NCI-H1694 treated with DMSO at 0.1 percent for 48 hours (cell line): ENCODE results near the gene TBC1D16.
"Not testable (repeated sequence)": the region's sequence is repeated elsewhere in the genome, so short reads cannot be mapped to it uniquely, and the experiment has no call there.

Experiments
- DNase-seq: peaks from one replicate; lab custom pipeline; 2025; lab: John Stamatoyannopoulos, UW

TBC1D16 gene

DNA sequence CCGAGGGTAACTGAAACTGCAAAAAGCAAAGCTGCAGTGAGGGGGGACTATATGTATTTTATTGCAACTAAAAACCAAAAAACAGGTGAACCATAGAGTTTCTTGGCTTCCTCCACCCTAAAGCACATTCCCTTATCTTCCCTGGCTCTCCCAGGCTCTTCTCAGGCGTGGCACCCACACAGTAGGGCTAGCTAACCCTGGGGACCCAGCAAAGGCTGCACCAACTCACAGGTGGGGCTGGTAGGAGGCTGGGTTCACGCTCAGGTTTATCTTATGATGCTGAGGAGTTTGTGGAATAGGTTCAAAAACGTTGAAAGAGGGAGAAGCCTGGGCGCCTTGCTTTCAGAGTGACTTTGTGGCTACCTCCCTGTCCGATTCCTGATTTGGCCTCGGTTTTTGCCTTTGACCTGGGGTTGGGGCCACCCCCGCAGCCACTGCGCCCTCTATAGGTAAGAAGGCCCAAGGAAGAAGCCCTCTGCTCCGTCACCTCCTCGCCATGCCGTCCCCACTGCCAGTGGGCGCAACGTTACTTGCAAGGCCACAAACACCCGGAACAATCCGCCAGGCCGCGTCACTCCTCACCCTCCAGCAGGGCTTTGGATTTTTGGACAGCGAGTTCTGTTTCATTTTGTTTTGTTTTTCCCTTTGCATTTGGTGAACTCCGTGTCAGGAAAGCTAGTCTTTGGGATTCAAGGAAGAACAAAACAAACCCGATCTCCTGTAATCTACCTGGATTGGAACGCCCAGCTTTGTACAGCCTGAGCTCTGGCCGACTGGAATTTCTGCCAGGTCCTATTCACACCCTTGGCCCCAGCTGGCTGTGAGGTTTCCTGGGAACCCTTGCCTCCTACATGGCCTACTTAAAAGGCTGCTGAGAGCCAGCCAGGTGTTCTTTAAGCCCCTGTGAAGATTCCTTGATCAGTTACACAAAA is 60.8 kb downstream of the TBC1D16 start:
- no peak for DNase-seq

DNA sequence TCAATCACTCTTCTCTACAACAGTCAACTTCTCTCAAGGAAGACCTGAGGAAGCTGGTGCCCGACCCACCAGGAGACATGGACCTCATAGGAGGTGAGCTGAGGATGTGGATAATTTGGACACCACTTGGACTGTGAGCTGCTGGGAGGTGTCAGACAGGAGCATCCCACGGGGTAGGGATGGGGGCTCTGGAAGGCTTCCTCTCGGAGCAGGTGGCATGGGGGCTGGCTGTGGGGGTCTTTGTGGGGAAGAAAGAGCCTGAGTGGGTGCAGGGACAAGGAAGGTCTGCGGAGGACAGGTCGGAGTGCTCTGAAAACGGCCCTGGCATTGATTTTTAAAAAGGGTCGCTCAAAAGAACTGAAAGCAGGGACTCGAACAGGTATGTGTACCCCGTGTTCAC is 64.0 kb downstream of the TBC1D16 start:
- no peak for DNase-seq

DNA sequence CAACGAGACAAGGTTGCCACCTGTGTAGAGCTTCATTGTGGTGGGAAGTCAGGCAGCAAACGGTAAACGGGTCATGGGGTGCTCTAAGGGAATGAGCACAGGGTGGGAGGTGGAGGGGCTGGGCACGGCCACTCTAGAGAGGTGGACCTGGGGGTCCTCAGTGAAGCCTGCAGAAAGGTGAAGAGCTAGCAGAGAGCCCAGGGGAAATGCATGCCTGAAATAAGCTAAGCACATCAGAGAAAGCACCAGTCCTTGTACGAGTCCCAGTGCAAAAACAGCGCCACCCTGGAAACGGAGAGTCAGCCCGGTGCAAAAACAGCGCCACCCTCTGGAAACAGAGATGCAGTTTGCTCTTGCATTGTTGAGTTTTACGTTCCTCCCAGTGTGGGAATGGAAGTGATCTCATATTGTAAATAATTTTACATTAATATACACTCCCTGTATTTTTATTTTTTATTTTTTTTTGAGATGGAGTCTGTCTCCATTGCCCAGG is 65.0 kb downstream of the TBC1D16 start:
- DNase-seq: peak; percentile 89

DNA sequence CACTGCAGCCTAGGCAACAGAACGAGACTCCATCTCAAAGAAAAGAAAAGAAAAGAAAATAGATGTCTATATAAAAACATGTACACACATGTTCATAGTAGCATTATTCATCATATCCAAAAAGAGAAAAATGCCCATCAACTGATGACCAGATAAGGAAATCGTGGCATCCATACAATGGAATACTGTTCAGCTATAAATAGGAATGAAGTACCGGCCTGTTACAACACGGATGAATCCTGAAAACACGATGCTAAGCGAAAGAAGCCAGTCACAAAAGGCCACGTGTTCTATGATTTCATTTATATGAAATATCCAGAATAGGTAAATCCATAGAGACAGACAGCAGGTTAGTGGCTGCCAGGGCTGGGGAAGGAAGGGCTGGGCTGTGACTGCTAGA is 65.8 kb downstream of the TBC1D16 start:
- no peak for DNase-seq

DNA sequence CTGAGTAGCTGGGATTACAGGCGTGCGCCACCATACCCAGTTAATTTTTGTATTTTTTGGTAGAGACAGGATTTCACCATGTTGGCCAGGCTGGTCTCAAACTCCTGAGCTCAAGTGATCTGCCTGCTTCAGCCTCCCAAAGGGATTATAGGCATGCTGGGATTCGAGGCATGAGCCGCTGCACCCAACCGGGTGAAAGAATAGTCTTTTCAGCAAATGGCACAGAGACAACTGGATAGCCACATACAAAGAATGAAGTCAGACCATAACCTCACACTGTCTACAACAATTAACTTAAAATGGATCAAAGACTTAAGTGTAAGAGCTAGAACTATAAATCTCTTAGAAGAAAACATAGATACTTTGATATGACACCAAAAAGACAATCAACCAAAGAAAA is 67.6 kb downstream of the TBC1D16 start:
- DNase-seq: no peak

DNA sequence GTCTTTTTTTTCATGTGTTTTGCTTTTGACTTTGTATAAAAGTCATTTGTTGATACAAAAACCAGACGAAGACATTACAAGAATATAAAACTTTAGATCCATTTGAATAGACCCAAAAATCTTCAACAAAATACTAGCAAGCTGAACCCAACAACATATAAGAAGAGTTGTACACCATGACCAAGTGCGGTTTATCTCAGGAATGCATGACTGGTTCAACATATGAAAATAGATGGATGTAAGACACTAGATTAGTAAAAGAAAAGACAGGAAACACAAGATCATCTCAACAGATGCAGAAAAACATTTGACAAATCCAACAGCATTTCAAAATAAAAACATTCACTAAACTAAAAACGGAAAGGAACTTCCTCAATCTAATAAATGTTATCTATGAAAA is 69.0 kb downstream of the TBC1D16 start:
- no peak for DNase-seq

DNA sequence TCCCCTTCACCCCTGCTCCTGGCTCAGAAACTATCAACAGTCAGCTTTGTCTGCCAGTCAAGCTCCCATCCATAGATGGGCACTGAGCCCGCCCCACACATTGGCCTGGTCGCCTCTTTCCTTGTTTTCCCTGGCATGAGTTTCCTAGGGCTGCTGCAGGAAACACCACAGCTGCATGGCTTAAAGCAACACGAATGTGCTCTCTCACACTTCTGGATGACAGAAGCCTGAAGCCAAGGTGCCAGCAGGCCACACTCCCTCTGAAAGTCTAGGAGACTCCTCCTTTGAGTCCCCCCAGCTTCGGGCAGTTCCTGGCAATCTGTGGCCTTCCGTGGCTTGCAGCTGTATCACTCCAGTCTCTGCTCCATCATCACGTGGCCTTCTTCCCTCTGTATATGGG is 69.9 kb downstream of the TBC1D16 start:
- DNase-seq: no peak

DNA sequence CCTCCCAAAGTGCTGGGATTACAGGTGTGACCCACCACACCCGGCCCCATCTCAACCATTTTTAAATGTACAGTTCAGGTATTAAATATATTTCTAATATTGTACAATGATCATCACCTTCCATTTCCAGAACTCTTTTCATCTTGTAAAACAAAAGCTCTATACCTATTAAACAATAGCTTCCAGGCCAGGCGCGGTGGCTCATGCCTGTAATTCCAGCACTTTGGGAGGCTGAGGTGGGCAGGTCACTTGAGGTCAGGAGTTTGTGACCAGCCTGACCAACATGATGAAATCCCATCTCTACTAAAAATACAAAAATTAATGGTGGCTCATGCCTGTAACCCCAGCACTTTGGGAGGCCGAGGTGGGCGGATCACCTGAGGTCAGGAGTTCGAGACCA is 73.2 kb downstream of the TBC1D16 start:
- DNase-seq: not testable (repeated sequence)

DNA sequence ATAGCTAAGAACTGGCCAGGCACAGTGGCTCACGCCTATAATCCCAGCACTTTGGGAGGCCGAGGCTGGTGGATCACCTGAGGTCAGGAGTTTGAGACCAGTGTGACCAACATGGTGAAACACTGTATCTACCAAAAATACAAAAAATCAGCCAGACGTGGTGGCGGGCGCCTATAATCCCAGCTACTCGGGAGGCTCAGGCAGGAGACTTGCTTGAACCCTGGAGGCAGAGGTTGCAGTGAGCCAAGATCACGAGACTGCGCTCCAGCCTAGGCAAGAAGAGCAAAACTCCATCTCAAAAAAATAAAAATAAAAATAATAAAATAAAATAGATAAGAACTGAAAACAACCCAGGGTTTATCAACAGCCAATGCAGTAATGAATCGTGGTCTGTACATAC is 74.1 kb downstream of the TBC1D16 start:
- not testable (repeated sequence) for DNase-seq

DNA sequence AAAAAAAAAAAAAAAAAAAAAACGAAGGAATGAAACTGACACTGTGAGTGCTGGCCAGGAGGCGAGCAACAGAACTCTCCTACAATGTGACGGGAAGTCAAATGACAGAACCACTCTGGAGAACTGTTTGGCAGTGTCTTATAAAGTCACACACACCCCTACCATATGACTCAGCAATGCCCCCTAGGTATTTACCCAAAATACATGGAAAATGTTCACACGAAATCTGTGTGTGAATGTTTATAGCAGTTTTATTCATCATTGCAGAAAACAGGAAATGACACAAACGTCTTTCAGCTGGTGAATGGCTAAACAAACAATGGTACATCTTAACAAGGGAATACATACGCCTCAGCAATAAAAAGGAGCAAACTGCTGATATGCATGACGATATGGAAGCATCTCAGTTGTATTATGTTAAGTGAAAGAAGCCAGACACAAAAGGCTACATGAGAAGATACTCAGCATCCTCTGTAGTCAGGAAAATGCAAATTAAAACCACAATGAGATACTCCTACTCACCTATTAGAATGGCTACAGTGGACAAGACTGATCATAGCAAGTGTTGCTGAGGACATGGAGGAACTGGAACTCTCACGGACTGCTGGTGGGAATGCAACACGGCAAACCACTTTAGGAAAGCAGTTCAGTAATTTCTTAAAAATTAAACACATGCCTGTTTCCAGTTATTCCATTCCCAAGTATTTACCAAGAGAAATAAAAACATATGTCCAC is 74.7 kb downstream of the TBC1D16 start:
- DNase-seq: no peak

DNA sequence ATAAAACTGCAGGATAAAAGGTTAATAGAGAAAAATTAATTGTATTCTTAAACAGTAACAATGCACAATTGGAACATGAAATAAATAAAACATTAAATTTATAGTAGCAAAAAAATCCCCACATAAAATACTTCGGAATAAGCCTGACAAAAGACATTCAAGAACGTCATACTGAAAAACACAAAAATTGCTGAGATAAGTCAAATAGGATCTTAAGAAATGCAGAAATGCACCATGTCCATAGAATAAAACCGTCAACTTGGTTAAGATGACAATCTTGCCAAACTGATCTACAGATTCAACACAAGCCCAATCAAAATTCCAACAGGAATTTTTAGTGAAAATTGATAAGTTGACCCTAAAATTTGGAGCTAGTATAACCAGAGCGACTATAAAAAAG is 76.6 kb downstream of the TBC1D16 start:
- DNase-seq: no peak

DNA sequence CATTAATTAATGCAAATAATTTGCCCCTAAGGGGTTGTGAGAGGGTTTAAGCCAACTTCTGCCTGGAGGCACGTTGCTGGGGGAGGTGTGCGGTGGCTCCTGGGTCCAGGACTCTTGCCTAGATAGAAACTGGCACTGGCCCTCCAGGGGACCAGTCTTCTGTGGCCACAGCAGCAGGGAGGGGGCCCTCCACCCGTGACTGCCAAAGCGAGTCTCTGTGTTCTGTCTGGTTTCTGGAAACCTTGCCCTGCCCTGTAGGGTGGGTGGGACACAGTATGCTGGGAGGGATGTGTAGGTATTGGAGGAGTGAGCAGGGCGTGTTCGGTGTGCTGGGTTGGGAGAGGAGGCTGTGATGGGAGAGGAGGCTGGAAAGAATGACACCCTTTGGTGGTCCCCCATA is 78.8 kb downstream of the TBC1D16 start:
- no peak for DNase-seq

DNA sequence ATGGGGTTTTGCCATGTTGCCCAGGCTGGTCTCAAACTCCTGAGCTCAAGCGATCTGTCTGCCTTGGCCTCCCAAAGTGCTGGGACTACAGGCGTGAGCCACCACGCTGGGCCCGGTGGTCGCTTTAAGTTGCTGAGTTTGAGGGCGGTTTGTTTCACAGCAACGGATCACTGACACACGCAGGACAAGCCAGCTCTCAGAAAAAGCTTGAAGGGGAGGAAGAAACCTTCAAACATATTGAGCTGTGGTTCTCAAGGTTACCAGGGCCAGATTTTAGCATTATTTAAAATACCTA is 79.3 kb downstream of the TBC1D16 start:
- not testable (repeated sequence) for DNase-seq

DNA sequence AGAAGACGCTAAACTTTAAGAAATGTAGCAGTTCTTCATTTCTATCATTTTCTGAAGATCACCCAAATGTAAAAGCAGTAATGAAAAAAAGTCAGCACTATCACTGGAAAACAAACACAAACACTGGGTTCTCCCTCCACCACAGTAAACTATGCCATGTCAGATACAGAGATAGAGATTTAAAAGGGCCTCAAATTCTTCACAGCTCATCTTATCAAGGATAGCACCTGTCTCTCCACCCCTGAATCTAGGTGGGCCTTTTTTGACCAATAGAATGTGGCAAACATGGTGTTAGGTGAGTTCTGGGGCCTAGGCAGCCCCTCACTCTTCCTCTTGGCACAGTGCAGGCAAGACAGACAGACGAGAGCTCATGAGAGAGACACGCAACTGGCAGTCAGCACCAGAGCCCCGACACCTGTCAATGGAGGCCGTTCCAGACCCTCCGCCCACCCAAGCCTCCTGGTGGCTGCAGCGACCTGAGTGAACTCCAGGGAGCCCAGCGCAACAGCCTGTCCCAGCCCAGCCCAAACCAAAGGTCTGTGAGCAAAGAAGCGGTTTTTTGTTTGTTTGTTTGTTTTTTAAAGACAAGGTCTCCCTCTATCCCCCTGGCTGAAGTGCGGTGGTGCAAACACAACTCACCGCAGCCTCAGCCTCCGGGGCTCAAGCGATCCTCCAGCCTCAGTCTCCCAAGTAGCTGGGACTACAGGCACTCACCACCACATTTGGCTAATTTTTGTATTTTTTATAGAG is 79.8 kb downstream of the TBC1D16 start:
- no peak for DNase-seq

DNA sequence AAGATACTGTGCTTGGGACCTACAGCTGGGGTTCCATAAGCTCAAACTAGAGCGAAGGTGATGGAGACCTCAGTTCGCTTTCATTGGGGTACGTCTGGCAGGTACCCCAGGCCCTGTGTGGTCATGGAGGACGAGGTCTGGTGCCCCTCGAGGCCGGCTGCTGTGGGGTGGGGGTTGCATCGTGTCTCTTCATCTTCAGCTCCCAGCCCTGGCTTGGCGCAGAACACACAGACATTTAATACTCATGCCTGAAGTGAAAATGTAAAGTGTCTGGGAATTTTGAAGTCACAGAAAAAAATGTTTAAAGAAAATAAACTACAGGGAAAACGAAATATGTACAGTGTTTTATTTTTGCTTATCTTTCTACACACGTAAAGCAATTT is 80.5 kb downstream of the TBC1D16 start:
- DNase-seq: no peak

DNA sequence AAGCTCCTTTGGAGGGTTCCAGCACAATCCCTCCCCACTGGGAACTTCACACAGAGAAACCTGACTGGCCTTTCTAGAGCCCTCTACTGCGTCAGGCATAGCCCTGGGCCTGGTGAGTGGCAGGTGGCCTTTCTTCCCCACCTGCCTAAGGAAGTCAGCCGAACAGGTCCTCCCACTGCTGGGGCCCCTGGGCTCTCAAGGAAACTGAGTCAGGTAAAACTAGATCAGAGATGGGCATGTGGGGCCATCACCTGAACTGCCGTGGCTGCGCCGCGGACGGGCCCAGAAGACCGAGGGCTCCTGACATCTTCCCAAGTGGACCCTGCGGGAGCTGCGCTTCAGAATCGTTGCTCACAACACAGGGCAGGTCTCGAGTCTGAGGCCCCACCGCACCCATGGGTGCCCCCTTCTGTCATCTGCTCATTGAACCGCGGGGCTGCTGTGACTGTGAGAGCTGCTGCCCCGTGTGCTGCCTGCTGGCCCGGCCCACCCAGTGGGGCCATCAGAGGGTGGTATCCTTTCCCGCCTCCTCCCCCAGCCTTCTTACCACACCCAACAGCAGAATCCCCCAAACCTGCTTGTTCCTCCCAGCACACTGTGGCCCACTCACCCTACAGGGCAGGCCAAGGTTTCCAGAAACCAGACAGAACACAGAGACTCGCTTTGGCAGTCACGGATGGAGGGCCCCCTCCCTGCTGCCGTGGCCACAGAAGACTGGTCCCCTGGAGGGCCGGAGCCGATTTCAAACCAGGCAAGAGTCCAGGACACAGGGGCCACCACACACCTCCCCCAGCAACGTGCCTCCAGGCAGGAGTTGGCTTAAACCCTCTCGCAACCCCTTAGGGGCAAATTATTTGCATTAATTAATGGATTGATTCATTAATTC is 81.1 kb downstream of the TBC1D16 start:
- DNase-seq: no peak

DNA sequence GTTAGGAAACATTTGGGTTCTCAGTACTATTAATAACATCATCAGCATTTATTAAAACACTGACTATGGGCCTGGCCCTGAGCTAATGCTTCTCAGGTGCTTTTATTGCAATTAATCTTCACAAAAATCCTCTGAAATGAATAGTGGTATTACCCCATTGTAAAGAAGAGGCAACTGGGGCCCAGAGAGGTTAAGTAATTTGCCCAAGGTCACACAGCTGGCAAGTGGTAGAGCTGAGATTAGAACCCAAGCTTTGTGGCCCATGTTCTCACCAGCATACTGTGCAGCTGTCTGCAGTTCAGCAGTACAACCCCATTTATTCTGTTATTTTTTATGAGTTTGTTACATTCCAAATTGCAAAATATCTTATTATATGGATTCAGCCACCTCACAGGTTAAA is 82.3 kb downstream of the TBC1D16 start:
- DNase-seq: no peak

DNA sequence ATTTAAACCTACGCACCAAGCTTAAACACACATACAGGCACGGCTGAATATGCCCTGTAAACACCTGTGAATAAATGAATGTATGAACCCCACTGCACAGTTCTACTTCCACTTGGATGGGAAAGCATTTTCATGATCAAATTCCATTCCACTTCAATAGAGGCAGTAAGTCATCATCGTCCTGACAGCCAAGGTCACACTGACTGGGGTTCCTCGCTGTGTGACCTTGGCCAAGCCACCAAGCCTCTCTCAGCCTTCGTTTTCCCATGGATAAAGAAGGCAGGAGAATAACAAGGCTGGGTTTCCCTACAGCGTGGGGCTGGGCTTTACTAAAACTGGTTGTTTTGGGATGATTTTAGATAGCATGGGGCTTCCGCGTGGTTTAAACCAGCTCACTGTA is 82.8 kb downstream of the TBC1D16 start:
- DNase-seq: peak; percentile 20

DNA sequence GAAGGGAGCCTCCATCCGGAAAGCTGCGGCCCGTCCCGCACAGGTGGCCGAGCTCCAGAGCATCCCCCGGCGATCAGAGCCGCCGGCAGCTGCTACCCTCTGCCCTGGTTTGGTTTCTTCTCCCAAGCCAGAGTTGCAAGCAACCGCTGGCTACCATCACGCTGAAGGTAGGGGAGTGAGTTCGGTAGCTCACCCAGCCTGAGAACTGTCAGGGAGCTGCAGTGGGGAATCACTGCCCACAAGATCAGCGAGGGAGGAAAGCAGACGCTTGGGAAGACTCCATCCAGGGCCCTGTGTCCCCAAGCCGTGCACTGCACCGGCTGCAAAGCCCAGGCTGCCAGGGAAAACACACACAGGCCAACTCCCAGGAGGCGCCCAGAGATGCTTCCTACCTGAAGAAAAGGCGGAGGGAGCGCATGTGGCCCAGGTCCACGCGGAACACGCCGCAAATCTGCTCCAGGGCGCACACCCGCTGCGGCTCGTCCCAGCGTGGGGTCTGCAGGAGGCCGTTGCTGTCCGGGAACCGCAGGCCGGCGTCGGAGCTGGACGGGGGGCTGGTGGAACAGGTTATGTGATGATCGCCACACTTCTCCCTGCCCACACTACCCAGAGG is 83.3 kb downstream of the TBC1D16 start:
- DNase-seq: no peak

DNA sequence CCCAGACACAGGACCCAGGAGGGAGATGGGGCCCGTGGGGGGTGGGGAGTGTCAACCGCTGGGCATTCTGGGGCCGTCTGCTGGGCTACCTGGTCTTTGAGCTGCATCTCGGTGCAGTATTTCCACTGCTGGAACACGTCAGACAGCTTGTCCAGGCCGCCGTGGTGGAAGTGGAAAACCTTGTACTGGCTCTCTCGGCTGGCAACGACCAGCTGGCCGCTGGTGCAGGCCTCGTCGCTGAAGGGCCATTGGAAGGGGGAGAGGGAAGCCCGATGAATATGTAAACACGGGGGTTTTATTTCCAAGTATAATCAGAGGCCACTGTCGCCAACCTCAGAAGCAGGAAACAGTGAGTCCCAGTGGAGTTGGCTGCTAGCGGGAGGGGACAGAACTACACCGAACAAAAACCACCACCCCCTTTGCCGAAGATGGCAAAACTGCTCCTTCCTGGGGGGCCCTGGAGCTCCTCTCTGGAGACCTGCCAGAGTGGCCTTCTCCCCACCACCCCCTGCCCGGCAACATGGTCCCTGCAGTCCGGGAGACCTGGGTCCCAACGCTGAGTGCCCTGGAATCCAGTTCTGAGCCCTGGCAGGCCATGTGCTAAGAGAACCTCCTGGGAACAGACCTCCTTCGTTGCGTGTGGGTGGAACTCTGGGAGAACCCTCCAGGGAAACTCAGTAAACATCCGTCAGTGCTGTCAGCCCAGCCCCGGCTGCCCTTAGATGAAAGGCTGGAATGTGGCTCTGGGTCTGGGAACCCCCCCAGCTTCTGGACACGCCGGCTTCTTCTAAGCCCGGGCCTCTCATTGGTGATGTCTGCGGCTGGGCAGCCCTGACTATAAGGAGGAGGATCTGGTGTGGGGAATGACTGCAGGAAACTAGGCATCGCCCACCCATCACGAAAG is 84.1 kb downstream of the TBC1D16 start:
- DNase-seq: no peak
